ENCODE data around the gene ADCY5.
"Not testable (repeated sequence)": the region's sequence is repeated elsewhere in the genome, so short reads cannot be mapped to it uniquely, and the experiment has no call there.

The ADCY5 gene

DNA sequence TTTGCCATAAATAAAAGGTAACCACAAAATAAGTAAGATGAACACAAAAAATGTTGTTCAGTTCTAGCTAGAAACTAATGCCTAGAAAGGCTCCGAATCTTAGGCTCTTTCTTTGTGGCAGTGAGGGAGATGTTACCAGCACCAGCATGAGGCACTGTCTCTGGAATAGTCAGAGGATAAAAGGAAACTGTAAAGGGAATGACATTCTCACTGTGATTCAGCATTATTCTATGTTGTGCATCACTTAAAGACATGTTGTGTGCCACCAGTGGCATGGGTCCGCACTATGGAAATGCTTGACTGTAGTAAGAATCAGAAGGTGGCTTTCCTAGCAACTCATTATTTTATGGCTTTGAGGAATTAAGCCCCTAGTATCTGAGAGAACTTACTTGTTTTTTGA lies 176.3 kb downstream of the ADCY5 start:
- no peak for DNase-seq (ENCODE audit: low read depth in 1 of 2, low spot score in 1 of 2)

GRCh38 chr3:123271466-123272159 lies 177.3 kb downstream of the ADCY5 start:
- DNase-seq (ENCODE audit: low read depth in 1 of 2, low spot score in 1 of 2): no peak

GRCh38 chr3:123270818-123271217 lies 178.1 kb downstream of the ADCY5 start:
- no peak for DNase-seq (ENCODE audit: low read depth in 1 of 2, low spot score in 1 of 2)

DNA sequence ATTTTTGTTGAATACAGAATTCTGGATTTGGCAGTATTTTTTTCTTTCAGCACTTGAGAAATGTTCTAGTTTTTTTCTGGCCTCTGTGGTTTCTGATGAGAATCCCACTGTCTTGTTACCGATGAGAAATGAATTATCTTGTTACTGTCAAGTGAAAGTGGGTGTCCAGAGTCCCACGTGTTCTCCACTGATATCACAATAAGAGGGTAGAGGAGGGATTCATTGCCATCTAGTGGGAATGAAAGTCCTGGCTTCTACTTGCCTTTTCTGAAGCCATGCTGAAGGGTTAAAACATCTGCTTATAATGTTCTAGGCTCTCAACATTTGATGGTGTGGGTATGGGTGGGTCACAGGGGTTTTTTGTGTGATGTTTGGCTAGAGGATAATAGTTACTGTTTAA lies 181.1 kb downstream of the ADCY5 start:
- DNase-seq (ENCODE audit: low read depth in 1 of 2, low spot score in 1 of 2): no peak

DNA sequence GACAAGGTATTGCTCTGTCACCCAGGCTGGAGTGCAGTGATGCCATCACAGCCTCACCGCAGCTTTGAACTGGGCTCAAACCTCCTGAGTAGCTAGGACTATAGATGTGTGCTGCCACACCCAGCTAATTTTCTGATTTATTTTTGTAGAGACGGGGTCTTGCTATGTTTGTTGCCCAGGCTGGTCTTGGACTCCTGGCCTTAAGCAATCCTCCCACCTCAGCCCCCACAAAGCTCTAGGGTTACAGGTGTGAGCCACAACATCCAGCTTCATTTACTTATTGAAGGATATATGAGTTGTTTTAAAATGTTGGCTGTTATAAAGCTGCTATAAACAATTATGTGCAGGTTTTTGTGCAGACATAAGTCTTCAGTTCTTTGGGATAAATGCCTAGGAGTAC lies 184.9 kb downstream of the ADCY5 start:
- no peak for DNase-seq (ENCODE audit: low read depth in 1 of 2, low spot score in 1 of 2)

- DNase-seq (ENCODE audit: low read depth in 1 of 2, low spot score in 1 of 2): no peak
Measured at GRCh38 chr3:123262868-123263267, 186.0 kb downstream of the ADCY5 start.

DNA sequence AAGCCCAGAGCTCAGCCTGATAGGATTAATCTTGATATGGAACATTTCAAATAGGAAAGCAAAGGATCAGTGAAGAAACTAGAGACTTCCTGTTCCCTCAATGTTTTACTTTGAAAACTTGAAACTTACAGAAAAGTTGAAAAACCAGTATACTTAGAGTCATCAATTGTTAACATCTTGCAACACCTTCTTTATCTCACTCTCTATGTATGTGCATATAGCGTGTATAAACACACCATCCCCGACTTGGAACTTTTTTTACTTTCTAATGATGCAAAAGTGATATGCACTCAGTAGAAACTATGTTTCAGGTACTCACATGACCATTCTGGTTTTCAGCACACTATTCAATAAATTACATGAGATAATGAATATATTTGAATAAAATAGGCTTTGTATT lies 186.7 kb downstream of the ADCY5 start:
- no peak for DNase-seq (ENCODE audit: low read depth in 1 of 2, low spot score in 1 of 2)

- no peak for DNase-seq (ENCODE audit: low read depth in 1 of 2, low spot score in 1 of 2)
Measured at GRCh38 chr3:123261666-123262065, 187.2 kb downstream of the ADCY5 start.

GRCh38 chr3:123258811-123259420 lies 190.0 kb downstream of the ADCY5 start:
- DNase-seq (ENCODE audit: low read depth in 1 of 2, low spot score in 1 of 2): no peak

- no peak for DNase-seq (ENCODE audit: low read depth in 1 of 2, low spot score in 1 of 2)
Measured at GRCh38 chr3:123258359-123258758, 190.5 kb downstream of the ADCY5 start.

- DNase-seq (ENCODE audit: low read depth in 1 of 2, low spot score in 1 of 2): no peak
Measured at GRCh38 chr3:123256256-123256655, 192.6 kb downstream of the ADCY5 start.

DNA sequence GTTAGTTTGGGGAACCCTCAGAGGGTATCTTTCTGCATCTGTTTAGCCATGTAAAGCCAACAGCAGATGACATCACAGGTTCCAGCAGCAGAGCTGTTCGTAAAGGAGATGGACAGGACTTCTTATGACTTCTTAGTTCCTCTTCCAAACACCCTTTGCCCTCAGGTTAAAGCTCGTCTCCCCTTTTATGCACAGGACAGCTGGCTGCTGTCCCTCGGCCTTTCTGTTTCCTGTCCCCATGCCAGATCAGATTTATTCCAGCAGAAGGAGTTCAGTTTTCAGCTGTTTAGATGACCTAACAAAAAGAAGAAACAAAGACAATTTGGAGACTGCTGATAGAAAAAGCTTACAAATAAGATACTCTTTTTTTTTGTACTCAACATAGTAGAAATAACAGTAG lies 202.0 kb downstream of the ADCY5 start:
- no peak for DNase-seq (ENCODE audit: low read depth in 1 of 2, low spot score in 1 of 2)

DNA sequence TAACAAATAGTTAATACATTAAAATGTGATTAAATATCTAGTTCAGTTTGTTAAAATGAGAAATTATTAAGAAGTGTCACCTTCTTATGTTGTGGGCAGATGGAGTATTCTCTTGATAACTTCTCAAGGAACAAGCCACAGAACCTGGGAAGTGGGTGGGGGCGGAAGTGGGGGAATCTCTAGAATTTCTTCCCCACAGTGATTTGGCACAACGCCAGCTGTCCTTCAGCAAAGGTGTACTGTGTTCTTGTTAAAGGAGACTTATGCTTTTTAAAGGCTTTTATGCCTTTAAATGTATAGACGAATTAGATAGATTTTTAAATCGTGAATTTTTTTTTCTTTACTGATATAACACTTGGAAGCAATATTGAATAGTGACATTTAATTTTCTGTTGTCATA lies 204.8 kb downstream of the ADCY5 start:
- DNase-seq (ENCODE audit: low read depth in 1 of 2, low spot score in 1 of 2): no peak

- DNase-seq (ENCODE audit: low read depth in 1 of 2, low spot score in 1 of 2): no peak
Measured at GRCh38 chr3:123239756-123240155, 209.1 kb downstream of the ADCY5 start.

DNA sequence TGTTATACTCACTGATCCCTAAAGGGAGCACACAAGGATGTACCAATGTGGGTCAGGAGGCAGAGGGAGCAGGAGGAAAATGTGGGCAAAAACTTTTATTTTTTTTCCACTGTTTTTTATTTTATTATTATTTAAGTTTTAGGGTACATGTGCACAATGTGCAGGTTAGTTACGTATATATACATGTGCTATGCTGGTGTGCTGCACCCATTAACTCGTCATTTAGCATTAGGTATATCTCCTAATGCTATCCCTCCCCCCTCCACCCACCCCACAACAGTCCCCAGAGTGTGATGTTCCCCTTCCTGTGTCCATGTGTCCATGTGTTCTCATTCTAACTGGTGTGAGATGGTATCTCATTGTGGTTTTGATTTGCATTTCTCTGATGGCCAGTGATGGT lies 209.7 kb downstream of the ADCY5 start:
- not testable (repeated sequence) for DNase-seq (ENCODE audit: low read depth in 1 of 2, low spot score in 1 of 2)

GRCh38 chr3:123236902-123237301 lies 212.0 kb downstream of the ADCY5 start:
- no peak for DNase-seq (ENCODE audit: low read depth in 1 of 2, low spot score in 1 of 2)

Data from activated CD4-positive, alpha-beta T cell treated with anti-CD3 and anti-CD28 coated beads, Interleukin-2, amount 50 U/mL, for 24 hours (primary cell).